MM.1S (cell line): Measurements from ENCODE around the gene NFYA.

ENCODE experiments used
- DNase-seq: peaks from one replicate; pipeline ENCODE4 v3.0.0-alpha.2; 2015
- H2AFZ ChIP-seq: fragments of 300-600 bp; sonication (generic); 2 replicates; pipeline ENCODE4 v1.6.0; 2016; ENCODE audit warnings: antibody characterized with exemption, low read length
- H3F3A ChIP-seq: fragments of 300-600 bp; sonication (generic); 2 replicates; pipeline ENCODE4 v1.6.1; 2016; ENCODE audit warnings: mild to moderate bottlenecking, antibody characterized with exemption, low read length, moderate library complexity, mixed read lengths; ENCODE audit not compliant: insufficient read depth
- H3K27ac ChIP-seq: fragments of 300-600 bp; sonication (generic); 2 replicates; pipeline ENCODE4 v1.5.1; 2016; ENCODE audit warnings: mild to moderate bottlenecking, low read length
- H3K27me3 ChIP-seq: fragments of 300-600 bp; sonication (generic); replicated peaks from 2 replicates; pipeline ENCODE4 v1.6.0; 2016; ENCODE audit warnings: low read length; ENCODE audit not compliant: insufficient read depth
- H3K36me3 ChIP-seq: fragments of 300-600 bp; sonication (generic); replicated peaks from 2 replicates; pipeline ENCODE4 v1.6.1; 2016; ENCODE audit warnings: mild to moderate bottlenecking, low read length, mixed read lengths; ENCODE audit not compliant: insufficient read depth
- H3K4me1 ChIP-seq: fragments of 300-600 bp; sonication (generic); 2 replicates; pipeline ENCODE4 v1.6.1; 2016; ENCODE audit warnings: low read length, mixed read lengths
- H3K4me2 ChIP-seq: fragments of 300-600 bp; sonication (generic); 2 replicates; pipeline ENCODE4 v1.6.0; 2016; ENCODE audit warnings: low read depth, low read length
- H3K4me3 ChIP-seq: fragments of 300-600 bp; sonication (generic); 2 replicates; pipeline ENCODE4 v1.5.1; 2016; ENCODE audit warnings: low read length, mixed read lengths
- H3K79me2 ChIP-seq: fragments of 300-600 bp; sonication (generic); 2 replicates; pipeline ENCODE4 v1.6.1; 2016; ENCODE audit warnings: mixed run types, low read length, mixed read lengths
- H3K9ac ChIP-seq: fragments of 300-600 bp; sonication (generic); 2 replicates; pipeline ENCODE4 v1.6.1; 2016; ENCODE audit warnings: low read length, mixed read lengths
- H3K9me2 ChIP-seq: fragments of 300-600 bp; sonication (generic); replicated peaks from 2 replicates; pipeline ENCODE4 v1.6.1; 2016; ENCODE audit warnings: mild to moderate bottlenecking, low read length, mixed read lengths; ENCODE audit not compliant: insufficient read depth
- H3K9me3 ChIP-seq: fragments of 300-600 bp; sonication (generic); replicated peaks from 2 replicates; pipeline ENCODE4 v1.6.1; 2016; ENCODE audit warnings: mild to moderate bottlenecking, low read length, mixed read lengths; ENCODE audit not compliant: insufficient read depth
- H4K20me1 ChIP-seq: fragments of 300-600 bp; sonication (generic); 2 replicates; pipeline ENCODE4 v1.6.1; 2016; ENCODE audit warnings: mild to moderate bottlenecking, low read length, moderate library complexity, mixed read lengths; ENCODE audit not compliant: insufficient read depth
- CTCF ChIP-seq: fragments of 300-600 bp; sonication (generic); IDR thresholded peaks from 2 replicates; pipeline ENCODE4 v1.5.1; 2016; ENCODE audit warnings: antibody characterized with exemption, low read length, mixed read lengths
- EZH2 ChIP-seq: fragments of 300-600 bp; sonication (generic); optimal IDR thresholded peaks from 2 replicates; pipeline ENCODE3; 2017; ENCODE audit warnings: low read depth, mild to moderate bottlenecking, antibody characterized with exemption, low read length, mixed read lengths
- EZH2phosphoT487 ChIP-seq: fragments of 300-600 bp; sonication (generic); IDR thresholded peaks from 2 replicates; pipeline ENCODE4 v1.6.1; 2018; ENCODE audit warnings: antibody characterized with exemption, low read length

Gene NFYA

GRCh38 chr6:41043151-41043550 lies 29.6 kb upstream of the NFYA start:
- H3K36me3 ChIP-seq, result no peaks in the 10 kb centered on the region
- no peak for TF ChIP-seq EZH2phosphoT487
- no peak for TF ChIP-seq CTCF
- no peak for TF ChIP-seq EZH2
- no peak overlapping the region for H3K27ac ChIP-seq
- H3K9ac ChIP-seq, result no peak overlapping the region
- no peak for DNase-seq
- no peak overlapping the region for H3K4me2 ChIP-seq
- no peak overlapping the region for H2AFZ ChIP-seq
- H3K79me2 ChIP-seq, result no peaks in the 10 kb centered on the region
- H3K9me3 ChIP-seq, result no peaks in the 10 kb centered on the region
- H3K27me3 ChIP-seq, result no peaks in the 10 kb centered on the region
- no peaks in the 10 kb centered on the region for H4K20me1 ChIP-seq
- H3F3A ChIP-seq, result no peaks in the 10 kb centered on the region
- H3K9me2 ChIP-seq, result no peaks in the 10 kb centered on the region
- H3K4me3 ChIP-seq, result no peak overlapping the region
- no peaks in the 10 kb centered on the region for H3K4me1 ChIP-seq

DNA sequence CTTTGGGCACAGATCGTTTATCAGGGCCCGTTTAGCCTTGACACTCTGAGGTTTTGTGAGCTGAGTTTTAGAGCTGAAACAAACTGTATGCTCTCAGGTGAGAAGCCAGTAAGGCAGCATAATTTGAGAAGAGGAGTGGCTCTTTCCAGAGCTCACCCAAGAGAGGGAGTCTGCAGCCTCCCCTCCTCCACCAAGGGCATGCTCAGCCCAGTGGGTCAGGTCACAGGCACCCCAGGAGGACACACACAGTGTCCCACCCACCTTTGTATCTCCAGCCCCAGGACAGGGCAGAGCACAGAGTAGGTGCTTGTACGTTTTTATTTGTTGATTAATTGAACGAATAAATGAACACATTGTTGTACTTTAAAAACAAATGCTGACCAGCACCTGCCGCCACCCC lies 27.1 kb upstream of the NFYA start:
- Histone ChIP-seq H3K4me2 (no peak overlapping the region), H3F3A (no peaks in the 10 kb centered on the region), H3K27ac (no peak overlapping the region), H3K36me3 (no peaks in the 10 kb centered on the region), H3K4me3 (no peak overlapping the region), H3K4me1 (no peaks in the 10 kb centered on the region), H3K9ac (no peak overlapping the region), H4K20me1 (no peaks in the 10 kb centered on the region), H3K79me2 (no peaks in the 10 kb centered on the region), H2AFZ (no peak overlapping the region), H3K9me2 (no peaks in the 10 kb centered on the region), H3K27me3 (no peaks in the 10 kb centered on the region), H3K9me3 (no peaks in the 10 kb centered on the region)
- TF ChIP-seq EZH2, result no peak
- DNase-seq, result no peak

DNA sequence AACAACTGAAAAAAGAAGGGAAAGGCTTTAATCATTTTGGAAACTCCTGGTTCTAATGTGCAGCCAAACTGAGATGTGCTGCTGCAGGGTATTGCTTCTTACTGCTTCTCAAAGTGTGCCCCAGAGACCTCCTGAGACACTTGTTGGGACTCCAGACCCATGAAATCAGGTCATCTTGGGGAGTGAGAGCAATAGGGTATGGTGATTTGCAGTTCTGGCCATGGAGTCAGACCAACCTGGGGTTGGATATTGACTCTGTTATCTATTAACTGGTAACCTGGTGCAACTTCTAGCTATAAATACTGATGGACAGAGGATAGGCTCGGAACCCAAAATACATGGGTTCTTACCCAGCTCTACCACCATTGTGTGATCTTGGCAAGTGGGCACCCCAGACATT lies 26.7 kb upstream of the NFYA start:
- H3F3A ChIP-seq, result no peaks in the 10 kb centered on the region
- H2AFZ ChIP-seq, result no peak overlapping the region
- TF ChIP-seq EZH2 (no peak), CTCF (no peak), EZH2phosphoT487 (no peak)
- no peaks in the 10 kb centered on the region for H3K4me1 ChIP-seq
- DNase-seq, result no peak
- no peak overlapping the region for H3K9ac ChIP-seq
- H3K9me2 ChIP-seq, result no peaks in the 10 kb centered on the region
- no peaks in the 10 kb centered on the region for H3K36me3 ChIP-seq
- no peaks in the 10 kb centered on the region for H3K79me2 ChIP-seq
- no peaks in the 10 kb centered on the region for H4K20me1 ChIP-seq
- H3K4me2 ChIP-seq, result no peak overlapping the region
- no peak overlapping the region for H3K27ac ChIP-seq
- H3K4me3 ChIP-seq, result no peak overlapping the region
- no peaks in the 10 kb centered on the region for H3K9me3 ChIP-seq
- no peaks in the 10 kb centered on the region for H3K27me3 ChIP-seq

DNA sequence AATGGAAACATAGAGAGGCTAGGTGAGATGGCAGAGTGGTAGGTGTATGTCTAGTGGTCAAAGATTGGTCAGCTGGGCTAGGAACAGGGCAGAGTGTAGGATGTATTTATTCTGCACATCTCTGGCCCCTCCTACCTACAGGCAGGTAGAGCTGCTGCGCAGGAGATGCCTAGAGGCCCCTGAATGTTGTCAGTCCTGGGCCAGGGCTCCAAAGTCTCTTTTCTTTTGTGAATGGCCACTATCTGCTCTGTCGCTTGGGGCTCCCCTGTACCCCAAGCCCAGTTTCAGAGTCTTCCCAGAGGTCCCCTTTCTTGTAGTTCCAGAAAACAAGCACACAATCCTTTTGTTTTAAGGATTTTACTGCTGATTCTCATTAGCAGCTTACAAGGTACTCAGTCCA lies 25.5 kb upstream of the NFYA start:
- H3K4me1 ChIP-seq, result peaks cover 5% of the 10 kb centered on the region; the same call in 1 of the 2 replicates
- no peaks in the 10 kb centered on the region for H4K20me1 ChIP-seq
- no peak overlapping the region for H2AFZ ChIP-seq
- TF ChIP-seq EZH2 (no peak), EZH2phosphoT487 (no peak), CTCF (no peak)
- H3K4me3 ChIP-seq, result no peak overlapping the region
- H3K27me3 ChIP-seq, result no peaks in the 10 kb centered on the region
- H3K36me3 ChIP-seq, result no peaks in the 10 kb centered on the region
- no peaks in the 10 kb centered on the region for H3K9me2 ChIP-seq
- no peaks in the 10 kb centered on the region for H3F3A ChIP-seq
- no peaks in the 10 kb centered on the region for H3K79me2 ChIP-seq
- H3K9me3 ChIP-seq, result no peaks in the 10 kb centered on the region
- no peak for DNase-seq
- H3K4me2 ChIP-seq, result no peak overlapping the region
- no peak overlapping the region for H3K9ac ChIP-seq
- H3K27ac ChIP-seq, result no peak overlapping the region
